ES-I3 (cell line): ENCODE measurements around the gene ANKHD1.

Experiments used
- H3K36me3 ChIP-seq: 2 replicates; pipeline ENCODE4 v1.6.1; 2013; ENCODE audit warnings: mild to moderate bottlenecking, low read length, control low read depth, moderate library complexity; ENCODE audit not compliant: insufficient read depth
- H3K4me1 ChIP-seq: 2 replicates; pipeline ENCODE4 v1.6.1; 2013; ENCODE audit warnings: mild to moderate bottlenecking, control low read depth, low read length; ENCODE audit not compliant: insufficient read depth
- H3K9ac ChIP-seq: 2 replicates; pipeline ENCODE4 v1.6.1; 2013; ENCODE audit warnings: low read depth, mild to moderate bottlenecking, low read length, moderate library complexity
- H3K9me3 ChIP-seq: 2 replicates; pipeline ENCODE4 v1.6.1; 2013; ENCODE audit warnings: mild to moderate bottlenecking, low read length, moderate library complexity; ENCODE audit not compliant: control insufficient read depth, insufficient read depth

The ANKHD1 gene

DNA sequence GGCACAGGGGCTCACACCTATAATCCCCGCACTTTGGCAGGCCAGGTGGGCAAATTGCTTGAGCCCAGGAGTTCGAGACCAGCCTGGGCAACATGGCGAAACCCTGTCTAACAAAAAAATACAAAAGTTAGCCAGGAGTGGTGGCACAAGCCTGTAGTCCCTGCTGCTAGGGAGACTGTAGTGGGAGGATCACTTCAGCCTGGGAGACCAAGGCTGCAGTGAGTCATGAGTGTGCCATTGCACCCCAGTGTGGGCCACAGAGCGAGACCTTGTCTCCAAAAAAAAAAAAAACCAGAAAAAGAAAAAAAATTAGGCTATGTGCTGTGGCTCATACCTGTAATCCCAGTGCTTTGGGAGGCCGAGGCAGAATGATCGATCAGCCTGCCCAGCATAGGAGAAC, 87.3 kb downstream of the ANKHD1 start:
- no peaks in the 10 kb centered on the region for H3K9me3 ChIP-seq
- no peaks in the 10 kb centered on the region for H3K4me1 ChIP-seq
- H3K36me3 ChIP-seq = peaks cover 10% of the 10 kb centered on the region; the same call in 1 of the 2 replicates
- H3K9ac ChIP-seq = no peak overlapping the region

DNA sequence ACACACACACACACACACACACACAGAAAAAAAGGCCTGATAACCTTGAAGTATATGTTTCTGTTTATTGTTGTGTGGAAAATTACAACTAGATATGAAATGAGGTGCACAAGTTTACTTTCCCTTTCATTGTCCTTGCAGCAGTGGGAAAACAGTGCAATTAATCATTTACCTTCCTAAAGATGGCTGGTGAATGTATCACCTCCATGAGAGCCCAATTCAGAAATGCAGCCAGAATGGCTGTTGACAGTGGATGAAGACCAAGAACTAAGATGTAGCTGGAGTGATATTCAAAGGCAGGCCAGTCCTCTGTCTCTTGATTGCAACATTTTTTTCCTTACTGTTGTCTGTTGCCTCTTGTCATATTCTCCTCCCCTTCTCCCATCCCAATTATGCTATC, 96.3 kb downstream of the ANKHD1 start:
- Histone ChIP-seq H3K4me1 (no peaks in the 10 kb centered on the region), H3K36me3 (peaks cover 7% of the 10 kb centered on the region), H3K9ac (no peak overlapping the region), H3K9me3 (no peaks in the 10 kb centered on the region)

DNA sequence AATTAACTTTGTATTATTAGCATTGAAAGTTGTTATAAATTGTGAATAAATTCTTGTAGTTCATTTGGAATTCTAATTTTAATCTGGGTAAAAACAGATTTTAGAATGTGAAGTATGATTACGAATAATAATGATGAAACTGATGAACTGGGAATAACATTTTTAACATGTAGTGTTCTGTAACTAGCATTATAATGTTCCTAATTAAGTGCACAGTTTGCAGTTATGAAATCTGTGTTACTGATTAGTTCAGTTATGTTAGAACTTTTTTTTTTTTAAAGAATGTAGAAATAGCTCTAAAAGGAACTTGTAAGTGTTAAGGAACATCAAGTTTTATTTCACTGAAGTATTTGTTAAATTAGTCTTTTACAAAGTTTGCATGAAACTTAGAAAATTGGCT, 97.0 kb downstream of the ANKHD1 start:
- Histone ChIP-seq H3K36me3 (peaks cover 7% of the 10 kb centered on the region), H3K9ac (no peak overlapping the region), H3K9me3 (no peaks in the 10 kb centered on the region), H3K4me1 (no peaks in the 10 kb centered on the region)

DNA sequence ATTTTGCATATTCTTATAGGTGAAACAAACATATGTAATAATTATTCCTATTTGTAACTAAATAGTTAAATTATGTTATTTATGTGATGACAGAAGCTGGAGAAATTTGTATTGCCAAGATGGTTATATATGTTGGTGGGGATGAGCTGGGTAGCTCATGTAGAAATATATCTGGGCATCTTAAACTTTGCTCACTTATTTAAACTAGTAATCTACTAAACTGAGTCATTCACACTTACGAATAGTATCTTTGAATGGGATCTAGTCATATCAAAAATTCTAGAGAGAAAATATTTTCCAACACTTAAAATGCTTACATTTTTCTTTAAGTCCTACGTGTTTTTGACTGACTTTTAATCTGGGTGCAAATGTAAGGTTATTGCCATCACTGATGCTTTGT, 101.2 kb downstream of the ANKHD1 start:
- Histone ChIP-seq H3K4me1 (no peaks in the 10 kb centered on the region), H3K36me3 (peaks cover 8% of the 10 kb centered on the region), H3K9ac (no peak overlapping the region), H3K9me3 (no peaks in the 10 kb centered on the region)

DNA sequence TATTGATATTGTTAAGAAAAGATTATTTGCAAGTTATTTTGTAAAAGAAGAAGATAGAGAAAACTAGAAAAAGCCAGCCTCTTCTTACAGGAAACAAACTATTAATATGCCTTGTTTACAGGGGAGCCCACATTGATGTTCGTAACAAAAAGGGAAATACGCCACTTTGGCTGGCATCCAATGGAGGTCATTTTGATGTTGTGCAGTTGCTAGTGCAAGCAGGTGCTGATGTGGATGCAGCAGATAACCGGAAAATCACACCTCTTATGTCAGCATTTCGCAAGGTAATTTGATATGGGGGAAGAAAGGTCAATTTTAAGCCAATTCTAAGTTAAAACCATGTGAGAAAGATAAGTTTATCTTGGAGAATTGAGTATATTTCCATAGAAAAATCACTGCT, 108.3 kb downstream of the ANKHD1 start:
- Histone ChIP-seq H3K9me3 (no peaks in the 10 kb centered on the region), H3K9ac (no peak overlapping the region), H3K4me1 (no peaks in the 10 kb centered on the region), H3K36me3 (peaks cover 24% of the 10 kb centered on the region)

DNA sequence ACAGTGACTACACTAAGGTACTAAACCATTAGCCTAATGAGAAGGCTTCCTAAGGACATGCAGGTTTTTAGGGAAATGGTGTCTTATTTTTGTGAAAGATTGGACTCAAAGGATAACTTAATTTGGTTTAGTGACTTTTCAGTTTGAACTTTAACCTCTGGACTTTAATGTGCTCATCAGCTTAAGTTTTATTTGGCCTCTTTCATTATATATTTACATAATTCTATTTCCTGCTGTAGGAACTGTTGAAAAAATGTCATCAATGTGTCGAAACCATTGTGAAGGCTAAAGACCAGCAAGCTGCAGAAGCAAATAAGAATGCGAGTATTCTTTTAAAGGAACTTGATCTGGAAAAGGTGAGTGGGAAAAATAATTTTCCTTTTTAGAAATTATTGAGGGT, 111.5 kb downstream of the ANKHD1 start:
- H3K36me3 ChIP-seq = peaks cover 18% of the 10 kb centered on the region
- H3K4me1 ChIP-seq = no peaks in the 10 kb centered on the region
- H3K9me3 ChIP-seq = no peaks in the 10 kb centered on the region
- H3K9ac ChIP-seq = no peak overlapping the region

DNA sequence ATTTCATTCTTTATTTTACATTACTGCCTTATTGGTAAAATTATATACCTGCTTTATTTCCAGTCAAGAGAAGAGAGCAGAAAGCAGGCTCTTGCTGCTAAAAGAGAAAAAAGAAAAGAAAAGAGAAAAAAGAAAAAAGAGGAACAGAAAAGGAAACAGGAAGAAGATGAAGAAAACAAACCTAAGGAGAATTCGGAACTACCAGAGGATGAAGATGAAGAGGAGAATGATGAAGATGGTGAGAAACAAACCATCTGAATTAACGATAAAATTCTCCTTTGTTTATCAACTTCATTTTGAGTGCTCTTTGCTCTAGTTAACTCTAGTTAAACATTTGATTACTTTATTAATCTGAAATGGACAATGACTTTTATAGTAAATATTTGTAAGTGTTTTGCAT, 122.4 kb downstream of the ANKHD1 start:
- H3K36me3 ChIP-seq = peaks cover 15% of the 10 kb centered on the region
- H3K4me1 ChIP-seq = no peaks in the 10 kb centered on the region
- H3K9ac ChIP-seq = no peak overlapping the region
- H3K9me3 ChIP-seq = no peaks in the 10 kb centered on the region

DNA sequence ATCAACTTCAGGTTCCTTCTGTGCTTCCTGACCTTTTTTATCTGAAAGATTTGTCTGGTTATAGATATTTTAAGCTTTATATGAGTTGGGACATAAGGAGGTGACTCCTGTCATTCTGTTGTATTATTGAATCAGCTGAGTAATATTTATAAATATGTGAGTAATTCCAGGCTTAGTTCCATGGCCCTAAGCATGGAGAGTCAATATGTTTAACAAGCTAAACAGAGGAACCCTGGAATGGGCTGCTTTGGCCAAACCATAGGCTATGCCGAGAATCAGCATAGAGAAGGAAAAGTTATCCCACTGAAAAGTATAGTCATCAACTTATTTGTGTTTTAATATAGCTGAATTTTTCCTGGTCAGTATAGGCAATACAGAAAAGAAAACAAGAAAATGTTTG, 138.6 kb downstream of the ANKHD1 start:
- Histone ChIP-seq H3K36me3 (peaks cover 19% of the 10 kb centered on the region), H3K4me1 (no peaks in the 10 kb centered on the region), H3K9ac (no peak overlapping the region), H3K9me3 (no peaks in the 10 kb centered on the region)

DNA sequence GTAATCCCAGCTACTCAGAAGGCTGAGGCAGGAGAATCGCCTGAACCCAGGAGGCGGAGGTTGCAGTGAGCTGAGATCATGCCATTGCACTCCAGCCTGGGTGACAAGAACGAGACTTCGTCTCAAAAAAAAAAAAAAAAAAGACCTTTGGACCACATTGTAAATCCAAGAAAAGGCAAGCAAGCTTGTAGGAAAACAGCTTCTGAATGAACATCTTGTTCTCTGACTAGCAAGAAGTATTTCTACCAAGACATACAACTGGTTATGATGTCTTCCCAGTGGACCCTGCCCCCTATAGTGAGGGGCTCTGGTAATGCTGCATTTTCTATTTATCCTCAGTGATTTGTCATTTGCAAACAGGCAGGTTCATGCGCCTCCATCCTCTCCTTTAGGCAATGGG, 141.3 kb downstream of the ANKHD1 start:
- Histone ChIP-seq H3K9me3 (no peaks in the 10 kb centered on the region), H3K9ac (no peak overlapping the region), H3K4me1 (peaks cover 4% of the 10 kb centered on the region; the same call in 1 of the 2 replicates), H3K36me3 (peaks cover 16% of the 10 kb centered on the region)

DNA sequence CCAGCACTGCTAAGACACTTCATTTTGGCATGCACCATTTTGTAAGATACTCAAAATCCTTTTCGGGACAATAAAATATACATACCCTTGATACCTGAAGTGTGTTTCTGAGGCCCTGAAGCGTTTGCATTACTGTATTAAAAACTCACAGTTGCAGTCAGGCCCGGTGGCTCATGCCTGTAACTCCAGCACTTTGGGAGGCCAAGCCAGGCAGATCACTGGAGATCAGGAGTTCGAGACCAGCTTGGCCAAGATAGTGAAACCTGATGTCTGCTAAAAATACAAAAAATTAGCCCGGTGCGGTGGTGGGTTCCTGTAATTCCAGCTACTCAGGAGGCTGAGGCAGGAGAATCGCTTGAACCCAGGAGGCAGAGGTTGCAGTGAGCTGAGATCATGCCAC, 143.4 kb downstream of the ANKHD1 start:
- Histone ChIP-seq H3K9me3 (no peaks in the 10 kb centered on the region), H3K9ac (no peak overlapping the region), H3K36me3 (peaks cover 17% of the 10 kb centered on the region), H3K4me1 (peaks cover 9% of the 10 kb centered on the region; the same call in 1 of the 2 replicates)

DNA sequence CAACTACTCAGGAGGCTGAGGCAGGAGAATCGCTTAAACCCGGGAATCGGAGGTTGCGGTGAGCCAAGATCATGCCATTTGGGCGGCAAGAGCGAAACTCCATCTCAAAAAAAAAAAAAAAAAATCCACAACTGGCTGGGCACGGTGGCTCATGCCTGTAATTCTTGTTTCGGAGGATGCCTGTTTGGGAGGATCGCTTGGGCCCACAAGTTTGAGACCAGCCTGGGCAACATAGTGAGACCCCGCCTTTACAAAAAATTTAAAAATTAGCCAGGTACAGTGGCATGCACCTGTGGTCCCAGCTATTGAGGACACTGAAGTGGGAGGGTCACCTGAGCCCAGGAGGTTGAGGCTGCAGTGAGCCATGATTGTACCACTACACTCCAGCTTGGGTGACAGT, 144.0 kb downstream of the ANKHD1 start:
- H3K4me1 ChIP-seq = peaks cover 9% of the 10 kb centered on the region; the same call in 1 of the 2 replicates
- peaks cover 21% of the 10 kb centered on the region for H3K36me3 ChIP-seq
- H3K9me3 ChIP-seq = no peaks in the 10 kb centered on the region
- no peak overlapping the region for H3K9ac ChIP-seq

DNA sequence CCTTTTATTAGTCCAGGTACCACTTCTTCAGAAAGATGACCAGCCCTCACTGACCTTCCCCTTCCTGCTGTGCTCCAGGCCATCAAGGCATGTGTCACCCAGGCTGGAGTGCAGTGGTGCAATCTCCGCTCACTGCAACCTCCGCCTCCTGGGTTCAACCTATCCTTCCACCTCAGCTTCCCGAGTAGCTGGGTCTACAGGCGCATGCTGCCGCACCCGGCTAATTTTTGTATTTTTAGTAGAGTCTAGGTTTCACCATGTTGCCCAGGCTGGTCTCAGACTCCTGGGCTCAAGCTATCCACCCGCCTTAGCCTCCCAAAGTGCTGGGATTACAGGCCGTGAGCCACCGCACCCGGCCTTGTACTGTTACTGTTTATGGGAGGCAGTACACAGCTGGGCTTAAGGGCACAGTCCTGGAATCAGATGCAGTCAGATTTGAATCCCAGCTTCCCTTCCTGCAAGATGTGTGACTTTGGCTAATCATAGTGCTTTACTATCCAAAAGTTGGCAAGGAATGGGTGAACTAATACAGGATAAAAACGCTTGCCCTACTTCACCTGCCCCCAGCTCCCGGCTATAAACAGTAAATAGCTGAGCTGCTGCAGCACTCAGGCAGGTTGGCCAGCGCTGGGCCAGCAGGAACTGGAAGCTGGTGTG, 145.3 kb downstream of the ANKHD1 start:
- peaks cover 9% of the 10 kb centered on the region; the same call in 1 of the 2 replicates for H3K4me1 ChIP-seq
- peaks cover 21% of the 10 kb centered on the region for H3K36me3 ChIP-seq
- H3K9ac ChIP-seq = peak overlapping the region; percentile 14; the same call in 1 of the 2 replicates
- H3K9me3 ChIP-seq = no peaks in the 10 kb centered on the region

DNA sequence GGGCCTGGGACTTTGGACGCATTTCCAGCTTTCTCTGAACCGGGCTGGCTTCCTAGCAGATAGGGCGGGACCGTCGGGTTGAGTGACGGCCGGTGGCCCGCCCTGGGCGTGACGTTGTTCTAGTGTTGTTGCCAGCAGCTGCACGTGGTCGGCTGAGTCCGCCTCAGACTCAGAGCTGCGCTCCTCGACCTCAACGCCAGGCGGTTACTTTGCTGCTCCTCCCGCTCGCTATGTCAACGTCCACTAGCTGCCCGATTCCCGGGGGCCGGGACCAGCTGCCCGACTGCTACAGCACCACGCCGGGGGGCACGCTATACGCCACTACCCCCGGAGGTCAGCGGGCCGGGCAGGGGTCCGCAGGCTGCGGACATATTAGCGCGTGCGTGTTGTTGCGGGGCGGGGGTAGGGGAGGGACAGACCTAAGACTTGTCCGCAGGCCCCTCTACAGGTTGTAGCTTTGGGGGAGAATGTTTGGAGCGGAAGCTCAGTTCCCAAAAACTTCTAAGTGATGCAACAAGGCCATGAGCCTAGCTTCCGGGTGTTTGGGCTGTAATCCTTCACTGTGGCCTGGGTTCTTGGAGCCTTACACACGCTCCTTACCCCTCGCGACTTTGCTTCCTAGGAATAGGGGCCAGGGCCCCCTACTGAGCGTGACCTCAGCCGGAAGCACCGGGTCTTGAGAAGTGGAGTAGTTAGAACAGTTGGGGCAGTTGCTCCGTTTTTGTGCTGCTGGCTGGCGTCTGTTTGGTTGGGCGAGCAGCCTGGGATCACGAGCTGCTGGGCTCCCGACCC, 146.1 kb downstream of the ANKHD1 start, which contains the start of gene EIF4EBP3:
EIF4EBP3 (plus strand) TSS at position 155 of the 792 bp plus-strand sequence; CDS start at position 231, 76 bp downstream.
- H3K36me3 ChIP-seq = peaks cover 19% of the 10 kb centered on the region
- no peaks in the 10 kb centered on the region for H3K9me3 ChIP-seq
- peaks cover 9% of the 10 kb centered on the region; the same call in 1 of the 2 replicates for H3K4me1 ChIP-seq
- H3K9ac ChIP-seq = peak within 1 kb of the TSS; percentile 57

DNA sequence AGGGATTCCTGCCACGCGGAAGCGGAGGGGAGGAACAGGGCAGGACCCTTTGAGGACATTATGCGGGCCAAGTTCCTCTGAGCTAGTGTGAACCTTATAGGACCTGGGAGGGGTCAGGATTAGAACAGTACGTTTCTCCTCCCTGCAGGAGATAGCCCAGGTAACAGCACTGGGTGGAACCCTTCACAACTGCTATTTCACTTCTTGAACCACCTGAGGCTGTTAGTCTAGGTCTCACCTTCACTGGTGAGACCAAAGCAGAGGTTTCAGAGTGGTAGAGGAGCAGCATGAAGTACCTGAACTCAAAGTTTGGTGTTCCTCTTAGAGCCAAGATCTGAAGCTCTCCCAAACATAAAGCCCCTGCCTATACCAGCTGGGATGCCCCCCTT, 146.7 kb downstream of the ANKHD1 start:
- Histone ChIP-seq H3K4me1 (peaks cover 9% of the 10 kb centered on the region; the same call in 1 of the 2 replicates), H3K9me3 (no peaks in the 10 kb centered on the region), H3K36me3 (peaks cover 22% of the 10 kb centered on the region), H3K9ac (peak overlapping the region; percentile 57)

DNA sequence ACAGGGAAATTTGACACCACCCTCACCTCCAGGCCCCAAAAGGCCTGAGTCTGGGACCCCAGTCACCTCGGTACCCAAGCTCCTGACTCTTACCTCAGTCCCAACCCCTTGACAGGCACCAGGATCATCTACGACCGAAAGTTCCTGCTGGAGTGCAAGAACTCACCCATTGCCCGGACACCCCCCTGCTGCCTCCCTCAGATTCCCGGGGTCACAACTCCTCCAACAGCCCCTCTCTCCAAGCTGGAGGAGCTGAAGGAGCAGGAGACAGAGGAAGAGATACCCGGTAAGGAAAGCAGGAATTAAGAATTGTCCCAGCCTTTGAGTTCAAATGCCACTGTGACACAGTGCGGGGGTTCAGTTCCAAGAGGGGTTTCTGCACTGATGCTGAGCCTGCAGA, 147.2 kb downstream of the ANKHD1 start:
- Histone ChIP-seq H3K4me1 (peaks cover 9% of the 10 kb centered on the region; the same call in 1 of the 2 replicates), H3K9ac (no peak overlapping the region), H3K36me3 (peaks cover 27% of the 10 kb centered on the region), H3K9me3 (no peaks in the 10 kb centered on the region)
